B cell (primary cell): Measurements from ENCODE around the gene LRP1-AS. TPM values are rescaled to one million over a fixed set of nuclear protein-coding genes. Genes with fewer than 3 reads are reported as not detected.

Experiments used
- ATAC-seq: fragments of 200-7000 bp; cut with Tn5 transposase; one replicate; pipeline ENCODE4 v1.10.0; 2021; ENCODE audit warnings: low read depth, mild to moderate bottlenecking, moderate number of reproducible peaks, moderate library complexity
- CTCF ChIA-PET: fragments of 350-600 bp; sonication (Branson Sonifier 250); formaldehyde crosslinking; loops from one replicate; lab custom pipeline; 2021; ENCODE audit warnings: antibody characterized with exemption, inconsistent platforms; lab: Charles Lee
- POLR2A ChIA-PET: fragments of 350-600 bp; sonication (Branson Sonifier 250); formaldehyde crosslinking; loops from one replicate; lab custom pipeline; 2021; ENCODE audit warnings: antibody characterized with exemption; lab: Charles Lee
- DNase-seq: peaks from one replicate; pipeline ENCODE4 v3.0.0; 2013
- H2AFZ ChIP-seq: 2 replicates; pipeline ENCODE4 v1.6.1; 2012; ENCODE audit warnings: mild to moderate bottlenecking, low read depth, low read length; ENCODE audit not compliant: insufficient read depth, poor library complexity, severe bottlenecking
- H3K27ac ChIP-seq, 2 donors: 1 replicate in 1 of 2; 2 replicates in 1 of 2; pipeline ENCODE4 v1.5.1; 2012 to 2013; ENCODE audit warnings: low read length in 2 of 2, mild to moderate bottlenecking in 2 of 2, moderate library complexity in 1 of 2
- H3K27me3 ChIP-seq, 4 experiments: fragments of 200-600 bp in 1 of 4; sonication (generic) in 1 of 4; replicated peaks in 1 of 4; 1 replicate in 2 of 4; 2 replicates in 2 of 4; pipeline versions ENCODE4 v1.6.1 to v1.7.0; 2013 to 2016; ENCODE audit warnings: low read length in 3 of 4, mild to moderate bottlenecking in 2 of 4, mixed read lengths in 1 of 4, moderate library complexity in 1 of 4; ENCODE audit not compliant: insufficient read depth in 4 of 4, control insufficient read depth in 3 of 4; ENCODE audit errors: control extremely low read depth in 1 of 4
- H3K36me3 ChIP-seq, 2 experiments: replicated peaks in 1 of 2; 1 replicate in 1 of 2; 2 replicates in 1 of 2; pipeline versions ENCODE4 v1.6.1 to v1.7.1; 2013; ENCODE audit warnings: low read length in 1 of 2; ENCODE audit not compliant: insufficient read depth in 2 of 2, control insufficient read depth in 1 of 2; ENCODE audit errors: control extremely low read depth in 1 of 2, extremely low read depth in 1 of 2
- H3K4me1 ChIP-seq, 2 donors: fragments of 200-600 bp in 1 of 2; sonication (generic) in 1 of 2; 1 replicate in 1 of 2; 2 replicates in 1 of 2; pipeline versions ENCODE4 v1.5.1 to v1.6.1; 2013 to 2017; ENCODE audit warnings: low read length in 2 of 2; ENCODE audit not compliant: control insufficient read depth in 2 of 2, insufficient read depth in 2 of 2
- H3K4me2 ChIP-seq: replicated peaks from 2 replicates; pipeline ENCODE3; 2012; ENCODE audit warnings: mild to moderate bottlenecking, low read depth, low read length; ENCODE audit not compliant: poor library complexity, severe bottlenecking
- H3K4me3 ChIP-seq, 5 experiments: fragments of 200-600 bp in 1 of 5; sonication (generic) in 1 of 5; 1 replicate in 3 of 5; 2 replicates in 2 of 5; pipeline versions ENCODE4 v1.5.1 to v1.7.0; 2011 to 2016; ENCODE audit warnings: low read length in 4 of 5, mild to moderate bottlenecking in 4 of 5, low read depth in 2 of 5, control low read depth in 1 of 5, moderate library complexity in 1 of 5; ENCODE audit not compliant: insufficient read depth in 1 of 5; ENCODE audit errors: control extremely low read depth in 1 of 5, extremely low read depth in 1 of 5
- H3K79me2 ChIP-seq: fragments of 200-600 bp; sonication (generic); one replicate; pipeline ENCODE4 v1.6.0; 2016; ENCODE audit warnings: low read length; ENCODE audit not compliant: control insufficient read depth, insufficient read depth
- H3K9ac ChIP-seq: fragments of 200-600 bp; sonication (generic); 2 replicates; pipeline ENCODE4 v1.6.1; 2017; ENCODE audit warnings: mild to moderate bottlenecking, low read length, moderate library complexity
- H3K9me3 ChIP-seq, 3 donors: one replicate each; pipeline versions ENCODE4 v1.6.1 to v1.7.1; 2013; ENCODE audit warnings: low read length in 2 of 3; ENCODE audit not compliant: control insufficient read depth in 2 of 3, insufficient read depth in 1 of 3; ENCODE audit errors: control extremely low read depth in 1 of 3
- H4K20me1 ChIP-seq: 2 replicates; pipeline ENCODE4 v1.6.0; 2012; ENCODE audit warnings: mild to moderate bottlenecking, low read length; ENCODE audit not compliant: insufficient read depth, control insufficient read depth, poor library complexity, severe bottlenecking
- H3K27ac Mint-ChIP-seq: one replicate; pipeline ENCODE4 v1.8.0; 2021; ENCODE audit warnings: mixed read lengths
- H3K27me3 Mint-ChIP-seq: one replicate; pipeline ENCODE4 v1.8.0; 2021; ENCODE audit warnings: mixed read lengths
- H3K4me1 Mint-ChIP-seq: one replicate; pipeline ENCODE4 v1.8.0; 2021; ENCODE audit warnings: mixed read lengths
- H3K4me3 Mint-ChIP-seq: one replicate; pipeline ENCODE4 v1.8.0; 2021; ENCODE audit warnings: mixed read lengths
- H3K9me3 Mint-ChIP-seq: one replicate; pipeline ENCODE4 v1.8.0; 2022; ENCODE audit warnings: mixed read lengths; ENCODE audit not compliant: insufficient read depth
- CTCF ChIP-seq: fragments of 200-600 bp; IDR thresholded peaks from one replicate; pipeline ENCODE4 v1.8.0; 2022; ENCODE audit warnings: antibody characterized with exemption, mild to moderate bottlenecking
- EZH2 ChIP-seq: IDR thresholded peaks from 2 replicates; pipeline ENCODE4 v1.6.1; 2012; ENCODE audit warnings: borderline replicate concordance, low read depth, mild to moderate bottlenecking, moderate library complexity, low read length; ENCODE audit not compliant: insufficient read depth, poor library complexity, severe bottlenecking
- WGBS: methylation state at CpG from one replicate; pipeline ENCODE4 v1.1.5; 2013; ENCODE audit warnings: missing lambda C conversion rate; ENCODE audit not compliant: insufficient coverage; 5-methylcytosine and 5-hydroxymethylcytosine counted together
- intact Hi-C: fragments of 100-400 bp; cut with micrococcal nuclease; formaldehyde crosslinking; loops from one replicate; pipeline ENCODE4 v1.10.0; 2022
- polyA plus RNA-seq: library from polyadenylated mRNA; depleted of rRNA; stranded (reverse); fragments of >200 nt; gene quantifications from 2 replicates; pipeline ENCODE4 v1.2.3, GENCODE V29; 2012
- total RNA-seq, 2 donors: library from RNA; stranded (reverse); fragments of 120-200 nt in 1 of 2; gene quantifications; 1 replicate in 1 of 2; 2 replicates in 1 of 2; pipeline versions ENCODE4 v1.2.3 to v1.2.4, GENCODE V29; 2013 to 2022

Gene LRP1-AS
- total and polyA plus RNA-seq, 2 donors (not counting 1 experiment from before 2014, with no cell fraction given): not detected

- H3K27ac Mint-ChIP-seq: no peak overlapping the region
These were observed 47.8 kb upstream of the LRP1-AS start for GRCh38 chr12:57195186-57195585.

GRCh38 chr12:57194253-57194652, 46.8 kb upstream of the LRP1-AS start:
- no peaks in the 10 kb centered on the region for H3K27me3 ChIP-seq
- DNase-seq (no peak), ATAC-seq (no peak)
- Mint-ChIP-seq H3K4me1 (no peaks in the 10 kb centered on the region), H3K9me3 (no peaks in the 10 kb centered on the region), H3K27me3 (no peaks in the 10 kb centered on the region), H3K27ac (no peak overlapping the region), H3K4me3 (no peak overlapping the region)
- H2AFZ ChIP-seq: no peak overlapping the region
- no peaks in the 10 kb centered on the region for H4K20me1 ChIP-seq
- no peak overlapping the region for H3K4me3 ChIP-seq
- intact Hi-C loops: no loop called here
- no peaks in the 10 kb centered on the region for H3K36me3 ChIP-seq
- H3K9me3 ChIP-seq: no peaks in the 10 kb centered on the region
- H3K9ac ChIP-seq: no peak overlapping the region
- no peaks in the 10 kb centered on the region for H3K4me1 ChIP-seq
- TF ChIP-seq CTCF (no peak), EZH2 (no peak)
- WGBS: 92% methylated on average over 18 of the region's 18 CpGs
- no peak overlapping the region for H3K4me2 ChIP-seq
- no peak overlapping the region for H3K27ac ChIP-seq
- ChIA-PET POLR2A (no interaction called here), CTCF (interaction anchor here (1.5 kb wide), 1 partner anchor 11 kb away, joined by 3 read pairs; no protein-coding TSS in a partner anchor)
- H3K79me2 ChIP-seq: no peaks in the 10 kb centered on the region

More at GRCh38 chr12:57195186-57195585, 47.8 kb upstream of the LRP1-AS start:
- Histone ChIP-seq H3K4me3 (no peak overlapping the region), H3K4me1 (no peaks in the 10 kb centered on the region), H4K20me1 (no peaks in the 10 kb centered on the region), H3K27ac (no peak overlapping the region), H3K27me3 (no peaks in the 10 kb centered on the region), H3K36me3 (no peaks in the 10 kb centered on the region), H3K79me2 (no peaks in the 10 kb centered on the region), H2AFZ (no peak overlapping the region), H3K4me2 (no peak overlapping the region), H3K9me3 (no peaks in the 10 kb centered on the region), H3K9ac (no peak overlapping the region)
- ChIA-PET POLR2A (no interaction called here), CTCF (no interaction called here)
- H3K9me3 Mint-ChIP-seq: no peaks in the 10 kb centered on the region
- TF ChIP-seq CTCF (no peak), EZH2 (no peak)
- H3K4me3 Mint-ChIP-seq: no peak overlapping the region
- intact Hi-C loops: no loop called here
- ATAC-seq (no peak), DNase-seq (no peak)
- 86% methylated on average over 17 of the region's 19 CpGs for WGBS
- no peaks in the 10 kb centered on the region for H3K4me1 Mint-ChIP-seq
- no peaks in the 10 kb centered on the region for H3K27me3 Mint-ChIP-seq
